ENCODE results near the gene TXN. TPM values are rescaled to one million over a fixed set of nuclear protein-coding genes. Genes with fewer than 3 reads are reported as not detected.
A peak's percentile ranks its signal among the peaks of the same experiment; 100 is the strongest.

TXN gene
- total RNA-seq, 2 donors from 2014 or later: 498 to 600 TPM

GRCh38 chr9:110266795-110267194 lies 10.5 kb upstream of the TXN start:
- no peaks in the 10 kb centered on the region for H3K9me3 ChIP-seq
- H3K36me3 ChIP-seq: no peaks in the 10 kb centered on the region
- no peak for TF ChIP-seq CTCF (IDR thresholded peaks at IDR 0.05)
- intact Hi-C loops (cut with DNase I): no loop called here
- no peak overlapping the region for H3K27ac ChIP-seq
- H3K4me1 ChIP-seq: no peaks in the 10 kb centered on the region
- H3K27me3 ChIP-seq: no peaks in the 10 kb centered on the region
- no peak for DNase-seq
- no peak overlapping the region for H3K4me3 ChIP-seq
- H3K9ac ChIP-seq (ENCODE audit: low read depth in 2 of 2, low read length in 2 of 2): no peak overlapping the region

- no peak for TF ChIP-seq CTCF (IDR thresholded peaks at IDR 0.05)
- intact Hi-C loops (cut with DNase I): no loop called here
- H3K4me3 ChIP-seq: no peak overlapping the region
- H3K4me1 ChIP-seq: peaks cover 8% of the 10 kb centered on the region
- H3K9me3 ChIP-seq: no peaks in the 10 kb centered on the region
- H3K27me3 ChIP-seq: no peaks in the 10 kb centered on the region
- no peak overlapping the region for H3K9ac ChIP-seq (ENCODE audit: low read depth in 2 of 2, low read length in 2 of 2)
- H3K27ac ChIP-seq: no peak overlapping the region
- no peak for DNase-seq
- no peaks in the 10 kb centered on the region for H3K36me3 ChIP-seq
Measured at GRCh38 chr9:110261632-110262031, 5.3 kb upstream of the TXN start.

- H3K9me3 ChIP-seq: no peaks in the 10 kb centered on the region
Measured at GRCh38 chr9:110260911-110261310, 4.6 kb upstream of the TXN start.

GRCh38 chr9:110259566-110259965 lies 3.3 kb upstream of the TXN start:
- Histone ChIP-seq H3K9me3 (no peaks in the 10 kb centered on the region), H3K27ac (peak overlapping the region; percentile 96), H3K4me3 (no peak overlapping the region), H3K4me1 (peaks cover 8% of the 10 kb centered on the region), H3K36me3 (no peaks in the 10 kb centered on the region), H3K9ac (ENCODE audit: low read depth in 2 of 2, low read length in 2 of 2) (peak overlapping the region in 1 of 2 donors; percentile 22), H3K27me3 (no peaks in the 10 kb centered on the region)
- TF ChIP-seq CTCF (IDR thresholded peaks at IDR 0.05): no peak
- no peak for DNase-seq
- intact Hi-C loops (cut with DNase I): no loop called here

More at GRCh38 chr9:110260911-110261310, 4.6 kb upstream of the TXN start:
- intact Hi-C loops (cut with DNase I): no loop called here
- Histone ChIP-seq H3K27me3 (no peaks in the 10 kb centered on the region), H3K36me3 (no peaks in the 10 kb centered on the region), H3K4me1 (peaks cover 8% of the 10 kb centered on the region), H3K27ac (no peak overlapping the region), H3K4me3 (no peak overlapping the region), H3K9ac (ENCODE audit: low read depth in 2 of 2, low read length in 2 of 2) (no peak overlapping the region)
- no peak for TF ChIP-seq CTCF (IDR thresholded peaks at IDR 0.05)
- DNase-seq: no peak

- no peaks in the 10 kb centered on the region for H3K36me3 ChIP-seq
- peak overlapping the region; percentile 96 for H3K27ac ChIP-seq
- H3K4me1 ChIP-seq: peaks cover 8% of the 10 kb centered on the region
- no peak overlapping the region for H3K4me3 ChIP-seq
- peak overlapping the region in 1 of 2 donors; percentile 95 for H3K9ac ChIP-seq (ENCODE audit: low read depth in 2 of 2, low read length in 2 of 2)
- intact Hi-C loops (cut with DNase I): no loop called here
- H3K27me3 ChIP-seq: no peaks in the 10 kb centered on the region
- no peaks in the 10 kb centered on the region for H3K9me3 ChIP-seq
- no peak for DNase-seq
- no peak for TF ChIP-seq CTCF (IDR thresholded peaks at IDR 0.05)
Measured at GRCh38 chr9:110258690-110259091, 2.4 kb upstream of the TXN start.
